Right lobe of liver (tissue), 4 donors: ENCODE data around the gene THTPA.

Experiments used
- CTCF ChIP-seq, 4 donors: fragments of 200-600 bp in 3 of 4; fragments of 450-650 bp in 1 of 4; IDR thresholded peaks; one replicate each; pipeline versions ENCODE4 v1.5.1 to v1.8.0; 2016 to 2022; ENCODE audit warnings: antibody characterized with exemption in 4 of 4, mild to moderate bottlenecking in 2 of 4
- POLR2A ChIP-seq: fragments of 450-650 bp; IDR thresholded peaks from one replicate; pipeline ENCODE4 v1.6.1; 2017; ENCODE audit warnings: antibody characterized with exemption, mild to moderate bottlenecking
- donor health status: DM: no; HTN: no; CAD: no.
- donor health status: DM: no; HTN: no; CAD: no.
- donor health status: DM: no; HTN: yes; CAD: no.

- no peak for TF ChIP-seq CTCF (IDR thresholded peaks at IDR 0.05)
- no peak for TF ChIP-seq POLR2A
Measured at GRCh38 chr14:23545740-23546365, 10.2 kb upstream of the THTPA start.
